Measurements from ENCODE around the gene TBC1D2B. TPM values are rescaled to one million over a fixed set of nuclear protein-coding genes. Genes with fewer than 3 reads are reported as not detected.

TBC1D2B gene
- total RNA-seq, 4 donors from 2014 or later: 31.3 to 58.8 (median 32.7) TPM

GRCh38 chr15:78090422-78091063 lies 13.0 kb upstream of the TBC1D2B start:
- TF ChIP-seq CTCF (IDR thresholded peaks at IDR 0.05): no peak
- no peak for TF ChIP-seq POLR2AphosphoS5 (IDR thresholded peaks at IDR 0.05)
- TF ChIP-seq POLR2A (IDR thresholded peaks at IDR 0.05; ENCODE audit: low read depth): no peak
- no peak for TF ChIP-seq EP300 (IDR thresholded peaks at IDR 0.05)
- intact Hi-C loops (cut with DNase I): no loop called here
- Histone ChIP-seq H3K27ac (replicated peaks in 1 of 4) (no peak overlapping the region), H3K36me3 (no peaks in the 10 kb centered on the region), H3K4me1 (peaks cover 20 to 26% (median 22%) of the 10 kb centered on the region in 4 donors), H3K4me3 (no peak overlapping the region), H3K27me3 (no peaks in the 10 kb centered on the region), H3K9me3 (no peaks in the 10 kb centered on the region)
- WGBS: 95% methylated on average over 3 of the region's 3 CpGs
- no peak for DNase-seq (ENCODE audit: extremely low spot score)

- TF ChIP-seq EP300 (IDR thresholded peaks at IDR 0.05): no peak
- no peak for TF ChIP-seq POLR2AphosphoS5 (IDR thresholded peaks at IDR 0.05)
- no peak for TF ChIP-seq POLR2A (IDR thresholded peaks at IDR 0.05; ENCODE audit: low read depth)
- TF ChIP-seq CTCF (IDR thresholded peaks at IDR 0.05): no peak
- H3K4me1 ChIP-seq: peaks cover 18 to 25% (median 20%) of the 10 kb centered on the region in 4 donors
- H3K4me3 ChIP-seq: no peak overlapping the region
- 95% methylated on average over 3 of the region's 3 CpGs for WGBS
- H3K9me3 ChIP-seq: no peaks in the 10 kb centered on the region
- no peak overlapping the region for H3K27ac ChIP-seq (replicated peaks in 1 of 4)
- H3K27me3 ChIP-seq: no peaks in the 10 kb centered on the region
- no peaks in the 10 kb centered on the region for H3K36me3 ChIP-seq
- intact Hi-C loops (cut with DNase I): no loop called here
- no peak for DNase-seq (ENCODE audit: extremely low spot score)
Measured at GRCh38 chr15:78088773-78089080, 11.2 kb upstream of the TBC1D2B start.

GRCh38 chr15:78087951-78088772 lies 10.7 kb upstream of the TBC1D2B start:
- no peaks in the 10 kb centered on the region for H3K36me3 ChIP-seq
- DNase-seq (ENCODE audit: extremely low spot score): no peak
- H3K27ac ChIP-seq (replicated peaks in 1 of 4): no peak overlapping the region
- no peaks in the 10 kb centered on the region for H3K9me3 ChIP-seq
- 84% methylated on average over 12 of the region's 12 CpGs for WGBS
- no peaks in the 10 kb centered on the region for H3K27me3 ChIP-seq
- H3K4me3 ChIP-seq: no peak overlapping the region
- TF ChIP-seq EP300 (IDR thresholded peaks at IDR 0.05) (no peak), CTCF (IDR thresholded peaks at IDR 0.05) (no peak), POLR2A (IDR thresholded peaks at IDR 0.05; ENCODE audit: low read depth) (no peak), POLR2AphosphoS5 (IDR thresholded peaks at IDR 0.05) (no peak)
- peaks cover 13 to 20% (median 14%) of the 10 kb centered on the region in 4 donors for H3K4me1 ChIP-seq
- intact Hi-C loops (cut with DNase I): no loop called here

GRCh38 chr15:78085928-78086327 lies 8.4 kb upstream of the TBC1D2B start:
- H3K4me1 ChIP-seq: peaks cover 0 to 9% (median 3%) of the 10 kb centered on the region in 4 donors
- no peak overlapping the region for H3K4me3 ChIP-seq
- WGBS: 63% methylated on average over 1 of the region's 1 CpG
- H3K36me3 ChIP-seq: no peaks in the 10 kb centered on the region
- intact Hi-C loops (cut with DNase I): no loop called here
- H3K9me3 ChIP-seq: no peaks in the 10 kb centered on the region
- TF ChIP-seq POLR2A (IDR thresholded peaks at IDR 0.05; ENCODE audit: low read depth): no peak
- no peak for TF ChIP-seq CTCF (IDR thresholded peaks at IDR 0.05)
- no peak for TF ChIP-seq EP300 (IDR thresholded peaks at IDR 0.05)
- no peak for TF ChIP-seq POLR2AphosphoS5 (IDR thresholded peaks at IDR 0.05)
- no peak overlapping the region for H3K27ac ChIP-seq (replicated peaks in 1 of 4)
- no peak for DNase-seq (ENCODE audit: extremely low spot score)
- H3K27me3 ChIP-seq: no peaks in the 10 kb centered on the region

Measured in esophagus muscularis mucosa (tissue), 4 donors.